ENCODE results near the gene CDC6.

CDC6 gene

GRCh38 chr17:40344421-40345160 lies 56.9 kb downstream of the CDC6 start:
- ChIA-PET POLR2A (interaction anchor here (0.6 to 8.3 kb wide), 6 partner anchors 13 to 275 kb away, joined by 3 to 195 read pairs (median 4); no protein-coding TSS in a partner anchor), CTCF (interaction anchor here (8.5 to 32.6 kb wide), 2 partner anchors 9 to 32 kb away, joined by 90 to 1388 read pairs; partner anchors contain the start of genes CDC6 and RARA)
- Histone ChIP-seq H3K36me3 (ENCODE audit: control insufficient read depth in 4 of 4, insufficient read depth in 4 of 4, low read length in 3 of 4) (peaks cover 0 to 19% (median 9%) of the 10 kb centered on the region in 4 experiments), H3K27ac (ENCODE audit: insufficient read depth in 1 of 2, low read depth in 1 of 2, low read length in 2 of 2, poor library complexity in 1 of 2, severe bottlenecking in 2 of 2) (peak overlapping the region in 1 of 2 experiments; percentile 43), H3K4me1 (ENCODE audit: control extremely low read depth in 1 of 4, control insufficient read depth in 4 of 4, insufficient read depth in 4 of 4, low read length in 3 of 4) (peaks cover 23 to 97% (median 92%) of the 10 kb centered on the region in 4 experiments), H3K9me3 (ENCODE audit: control extremely low read depth in 1 of 5, control insufficient read depth in 4 of 5, insufficient read depth in 2 of 5, low read depth in 1 of 5, low read length in 4 of 5) (no peaks in the 10 kb centered on the region), H3K27me3 (replicated peaks in 2 of 5; ENCODE audit: control insufficient read depth in 4 of 5, insufficient read depth in 5 of 5, low read length in 4 of 5) (no peaks in the 10 kb centered on the region), H3K4me3 (ENCODE audit: control insufficient read depth in 1 of 7, extremely low read depth in 1 of 7, insufficient read depth in 4 of 7, low read depth in 2 of 7, low read length in 6 of 7) (peak overlapping the region in 6 of 7 experiments; percentile 40 to 90 (median 62))
- no peak for DNase-seq
- WGBS (ENCODE audit: insufficient coverage): 13% methylated on average over 3 of the region's 7 CpGs

DNA sequence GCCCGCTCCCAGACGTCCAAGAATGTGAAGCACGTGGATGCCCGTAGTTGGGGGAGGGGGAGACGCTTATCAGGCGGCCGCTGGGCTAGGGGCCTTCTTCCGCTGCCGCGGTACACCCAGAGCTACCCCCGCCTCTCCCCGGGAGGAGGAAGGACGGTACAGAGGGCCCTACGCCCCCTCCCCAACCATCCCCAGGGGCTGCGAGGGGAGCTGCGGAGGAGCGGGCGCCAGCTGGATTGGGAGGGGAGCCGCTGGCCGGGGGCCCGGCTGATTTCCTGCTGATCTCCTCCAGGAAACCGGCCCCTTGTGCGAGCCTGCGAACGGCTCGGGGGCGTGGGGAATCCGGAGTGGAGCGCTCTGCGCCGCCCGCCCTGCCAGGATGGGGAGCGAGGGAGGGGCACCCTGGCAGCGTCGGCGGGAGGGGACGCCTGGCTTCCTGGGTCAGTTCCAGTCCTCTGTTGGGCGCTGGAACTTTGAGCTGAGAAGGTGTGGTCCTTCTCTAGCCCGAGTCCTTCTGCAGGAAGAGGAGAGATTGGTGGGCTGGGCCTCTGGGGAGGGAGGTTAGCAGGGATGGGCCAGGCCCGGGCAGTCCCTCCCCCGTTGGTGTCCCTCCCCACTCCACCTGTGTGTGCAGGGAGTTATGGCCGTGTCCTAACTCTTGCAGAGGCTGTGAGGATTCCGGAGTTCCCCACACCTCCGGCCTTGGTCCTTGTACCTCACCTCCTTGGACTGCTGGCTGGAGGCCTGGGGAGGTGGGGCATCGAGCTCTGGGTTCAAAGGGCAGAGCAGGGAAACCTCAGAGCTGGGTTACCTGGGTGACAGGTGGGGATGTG lies 57.7 kb downstream of the CDC6 start:
- peak overlapping the region; percentile 33 to 43 for H3K27ac ChIP-seq (ENCODE audit: insufficient read depth in 1 of 2, low read depth in 1 of 2, low read length in 2 of 2, poor library complexity in 1 of 2, severe bottlenecking in 2 of 2)
- WGBS (ENCODE audit: insufficient coverage): under 1% methylated on average over 23 of the region's 45 CpGs
- POLR2A ChIA-PET: interaction anchor here (0.6 to 8.3 kb wide), 9 partner anchors 9 to 276 kb away, joined by 3 to 195 read pairs (median 5); no protein-coding TSS in a partner anchor

DNA sequence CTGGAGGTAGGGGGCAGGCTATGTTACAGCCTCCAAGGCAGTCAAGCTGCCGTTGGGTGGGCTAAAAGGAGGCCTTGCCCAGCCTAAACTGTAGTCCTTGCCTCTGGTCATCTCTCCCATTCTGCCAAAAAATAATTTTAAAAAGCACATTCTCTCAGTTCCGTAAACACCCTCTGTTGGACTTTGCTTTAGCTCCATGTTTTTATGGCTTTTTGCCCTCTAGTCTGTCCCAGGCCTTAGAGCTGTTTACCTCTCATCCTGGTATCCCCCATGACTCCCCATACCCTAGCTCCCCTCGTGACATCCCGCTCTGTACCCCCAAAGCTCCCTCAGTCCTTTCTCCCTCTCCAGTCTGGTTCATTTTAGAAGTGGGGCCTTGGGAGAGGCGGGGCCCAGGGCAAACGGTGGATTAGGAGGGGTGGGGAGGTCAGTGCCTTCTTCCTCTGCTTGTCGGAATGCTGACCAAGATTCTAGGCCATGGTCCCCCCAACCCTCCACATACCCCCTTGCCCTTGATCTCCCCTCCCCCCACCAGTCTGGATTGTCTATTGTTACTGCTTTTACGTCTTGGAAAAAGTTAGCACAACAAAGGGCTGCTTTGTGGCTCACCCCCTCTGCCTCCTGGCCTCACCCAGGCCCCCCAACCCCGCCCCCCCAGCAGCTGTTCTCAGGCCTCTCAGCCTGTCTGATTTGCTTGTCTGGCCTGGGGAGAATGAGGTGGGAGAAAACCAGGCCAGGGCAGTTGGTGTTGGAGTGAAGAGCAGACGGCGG lies 58.5 kb downstream of the CDC6 start:
- H3K4me1 ChIP-seq (ENCODE audit: control extremely low read depth in 1 of 4, control insufficient read depth in 4 of 4, insufficient read depth in 4 of 4, low read length in 3 of 4): peaks cover 17 to 91% (median 76%) of the 10 kb centered on the region in 4 experiments
- DNase-seq: no peak
- H3K27me3 ChIP-seq (replicated peaks in 2 of 5; ENCODE audit: control insufficient read depth in 4 of 5, insufficient read depth in 5 of 5, low read length in 4 of 5): no peaks in the 10 kb centered on the region
- peak overlapping the region in 6 of 7 experiments; percentile 38 to 90 (median 60) for H3K4me3 ChIP-seq (ENCODE audit: control insufficient read depth in 1 of 7, extremely low read depth in 1 of 7, insufficient read depth in 4 of 7, low read depth in 2 of 7, low read length in 6 of 7)
- 75% methylated on average over 4 of the region's 11 CpGs for WGBS (ENCODE audit: insufficient coverage)
- H3K9me3 ChIP-seq (ENCODE audit: control extremely low read depth in 1 of 5, control insufficient read depth in 4 of 5, insufficient read depth in 2 of 5, low read depth in 1 of 5, low read length in 4 of 5): no peaks in the 10 kb centered on the region
- ChIA-PET POLR2A (interaction anchor here (0.6 to 8.3 kb wide), 6 partner anchors 9 to 121 kb away, joined by 3 to 195 read pairs (median 4); no protein-coding TSS in a partner anchor), CTCF (interaction anchor here (8.5 to 32.6 kb wide), 2 partner anchors 7 to 34 kb away, joined by 90 to 1388 read pairs; partner anchors contain the start of genes CDC6 and RARA)
- peaks cover 0 to 26% (median 16%) of the 10 kb centered on the region in 4 experiments for H3K36me3 ChIP-seq (ENCODE audit: control insufficient read depth in 4 of 4, insufficient read depth in 4 of 4, low read length in 3 of 4)
- peak overlapping the region in 1 of 2 experiments; percentile 43 for H3K27ac ChIP-seq (ENCODE audit: insufficient read depth in 1 of 2, low read depth in 1 of 2, low read length in 2 of 2, poor library complexity in 1 of 2, severe bottlenecking in 2 of 2)

More for the DNA sequence above, 57.7 kb downstream of the CDC6 start:
- Histone ChIP-seq H3K4me3 (ENCODE audit: control insufficient read depth in 1 of 7, extremely low read depth in 1 of 7, insufficient read depth in 4 of 7, low read depth in 2 of 7, low read length in 6 of 7) (peak overlapping the region; percentile 6 to 90 (median 62)), H3K9me3 (ENCODE audit: control extremely low read depth in 1 of 5, control insufficient read depth in 4 of 5, insufficient read depth in 2 of 5, low read depth in 1 of 5, low read length in 4 of 5) (no peaks in the 10 kb centered on the region), H3K27me3 (replicated peaks in 2 of 5; ENCODE audit: control insufficient read depth in 4 of 5, insufficient read depth in 5 of 5, low read length in 4 of 5) (no peaks in the 10 kb centered on the region), H3K4me1 (ENCODE audit: control extremely low read depth in 1 of 4, control insufficient read depth in 4 of 4, insufficient read depth in 4 of 4, low read length in 3 of 4) (peaks cover 21 to 93% (median 84%) of the 10 kb centered on the region in 4 experiments), H3K36me3 (ENCODE audit: control insufficient read depth in 4 of 4, insufficient read depth in 4 of 4, low read length in 3 of 4) (peaks cover 0 to 24% (median 13%) of the 10 kb centered on the region in 4 experiments)
- CTCF ChIA-PET: interaction anchor here (8.5 to 32.6 kb wide), 2 partner anchors 8 to 33 kb away, joined by 90 to 1388 read pairs; partner anchors contain the start of genes CDC6 and RARA
- DNase-seq: peak in 2 of 3 donors; percentile 60 to 66

- Histone ChIP-seq H3K27ac (ENCODE audit: insufficient read depth in 1 of 2, low read depth in 1 of 2, low read length in 2 of 2, poor library complexity in 1 of 2, severe bottlenecking in 2 of 2) (no peak overlapping the region), H3K36me3 (ENCODE audit: control insufficient read depth in 4 of 4, insufficient read depth in 4 of 4, low read length in 3 of 4) (peaks cover 0 to 32% (median 19%) of the 10 kb centered on the region in 4 experiments), H3K4me1 (ENCODE audit: control extremely low read depth in 1 of 4, control insufficient read depth in 4 of 4, insufficient read depth in 4 of 4, low read length in 3 of 4) (peaks cover 17 to 91% (median 76%) of the 10 kb centered on the region in 4 experiments), H3K4me3 (ENCODE audit: control insufficient read depth in 1 of 7, extremely low read depth in 1 of 7, insufficient read depth in 4 of 7, low read depth in 2 of 7, low read length in 6 of 7) (no peak overlapping the region), H3K9me3 (ENCODE audit: control extremely low read depth in 1 of 5, control insufficient read depth in 4 of 5, insufficient read depth in 2 of 5, low read depth in 1 of 5, low read length in 4 of 5) (no peaks in the 10 kb centered on the region), H3K27me3 (replicated peaks in 2 of 5; ENCODE audit: control insufficient read depth in 4 of 5, insufficient read depth in 5 of 5, low read length in 4 of 5) (no peaks in the 10 kb centered on the region)
- WGBS (ENCODE audit: insufficient coverage): 83% methylated on average over 1 of the region's 1 CpG
- DNase-seq: no peak
- CTCF ChIA-PET: interaction anchor here (2.0 to 32.6 kb wide), 3 partner anchors 7 to 34 kb away, joined by 9 to 1388 read pairs (median 90); partner anchors contain the start of genes CDC6 and RARA
- POLR2A ChIA-PET: interaction anchor here (0.6 to 1.5 kb wide), 4 partner anchors 24 to 122 kb away, joined by 3 to 4 read pairs (median 4); partner anchors contain the start of gene RARA
These were observed 59.1 kb downstream of the CDC6 start for GRCh38 chr17:40346765-40347158.

- DNase-seq: no peak
- H3K27me3 ChIP-seq (replicated peaks in 2 of 5; ENCODE audit: control insufficient read depth in 4 of 5, insufficient read depth in 5 of 5, low read length in 4 of 5): no peaks in the 10 kb centered on the region
- CTCF ChIA-PET: interaction anchor here (1.8 to 32.6 kb wide), 4 partner anchors 8 to 35 kb away, joined by 6 to 1388 read pairs (median 10); partner anchors contain the start of genes CDC6 and RARA
- H3K36me3 ChIP-seq (ENCODE audit: control insufficient read depth in 4 of 4, insufficient read depth in 4 of 4, low read length in 3 of 4): peaks cover 0 to 40% (median 27%) of the 10 kb centered on the region in 4 experiments
- H3K4me1 ChIP-seq (ENCODE audit: control extremely low read depth in 1 of 4, control insufficient read depth in 4 of 4, insufficient read depth in 4 of 4, low read length in 3 of 4): peaks cover 17 to 92% (median 76%) of the 10 kb centered on the region in 4 experiments
- H3K9me3 ChIP-seq (ENCODE audit: control extremely low read depth in 1 of 5, control insufficient read depth in 4 of 5, insufficient read depth in 2 of 5, low read depth in 1 of 5, low read length in 4 of 5): no peaks in the 10 kb centered on the region
- H3K27ac ChIP-seq (ENCODE audit: insufficient read depth in 1 of 2, low read depth in 1 of 2, low read length in 2 of 2, poor library complexity in 1 of 2, severe bottlenecking in 2 of 2): no peak overlapping the region
- POLR2A ChIA-PET: interaction anchor here (0.6 to 1.5 kb wide), 4 partner anchors 25 to 91 kb away, joined by 3 to 4 read pairs (median 4); partner anchors contain the start of gene RARA
- H3K4me3 ChIP-seq (ENCODE audit: control insufficient read depth in 1 of 7, extremely low read depth in 1 of 7, insufficient read depth in 4 of 7, low read depth in 2 of 7, low read length in 6 of 7): peak overlapping the region in 2 of 7 experiments; percentile 11 to 46
- 7% methylated on average over 2 of the region's 9 CpGs for WGBS (ENCODE audit: insufficient coverage)
These were observed 59.8 kb downstream of the CDC6 start for GRCh38 chr17:40347319-40348135.
